ENCODE results near the gene UBE2N.
A peak's percentile ranks its signal among the peaks of the same experiment; 100 is the strongest.

The UBE2N gene

GRCh38 chr12:93460003-93460402 lies 18.3 kb upstream of the UBE2N start:
- in situ Hi-C loops (cut with HindIII; ENCODE audit: low pct_unique_long_range_greater_than_20kb, low sequenced_read_pairs): no loop called here
- no peak for DNase-seq (ENCODE audit: low read depth in 1 of 2, low spot score in 1 of 2)
- TF ChIP-seq JUND (IDR thresholded peaks at IDR 0.05; ENCODE audit: low read depth): no peak

GRCh38 chr12:93459097-93459496 lies 17.4 kb upstream of the UBE2N start:
- no peak for TF ChIP-seq JUND (IDR thresholded peaks at IDR 0.05; ENCODE audit: low read depth)

GRCh38 chr12:93456077-93456476 lies 14.3 kb upstream of the UBE2N start:
- TF ChIP-seq JUND (IDR thresholded peaks at IDR 0.05; ENCODE audit: low read depth): no peak
- in situ Hi-C loops (cut with HindIII; ENCODE audit: low pct_unique_long_range_greater_than_20kb, low sequenced_read_pairs): no loop called here
- DNase-seq (ENCODE audit: low read depth in 1 of 2, low spot score in 1 of 2): no peak

More at GRCh38 chr12:93459097-93459496, 17.4 kb upstream of the UBE2N start:
- in situ Hi-C loops (cut with HindIII; ENCODE audit: low pct_unique_long_range_greater_than_20kb, low sequenced_read_pairs): no loop called here
- no peak for DNase-seq (ENCODE audit: low read depth in 1 of 2, low spot score in 1 of 2)

GRCh38 chr12:93453633-93454032 lies 11.9 kb upstream of the UBE2N start:
- in situ Hi-C loops (cut with HindIII; ENCODE audit: low pct_unique_long_range_greater_than_20kb, low sequenced_read_pairs): no loop called here
- no peak for DNase-seq (ENCODE audit: low read depth in 1 of 2, low spot score in 1 of 2)
- TF ChIP-seq JUND (IDR thresholded peaks at IDR 0.05; ENCODE audit: low read depth): no peak

GRCh38 chr12:93451423-93452158 lies 9.8 kb upstream of the UBE2N start:
- in situ Hi-C loops (cut with HindIII; ENCODE audit: low pct_unique_long_range_greater_than_20kb, low sequenced_read_pairs): no loop called here
- no peak for TF ChIP-seq JUND (IDR thresholded peaks at IDR 0.05; ENCODE audit: low read depth)
- DNase-seq (ENCODE audit: low read depth in 1 of 2, low spot score in 1 of 2): no peak

GRCh38 chr12:93449277-93449676 lies 7.5 kb upstream of the UBE2N start:
- no peak for TF ChIP-seq JUND (IDR thresholded peaks at IDR 0.05; ENCODE audit: low read depth)
- no peak for DNase-seq (ENCODE audit: low read depth in 1 of 2, low spot score in 1 of 2)
- in situ Hi-C loops (cut with HindIII; ENCODE audit: low pct_unique_long_range_greater_than_20kb, low sequenced_read_pairs): no loop called here

- in situ Hi-C loops (cut with HindIII; ENCODE audit: low pct_unique_long_range_greater_than_20kb, low sequenced_read_pairs): no loop called here
- no peak for TF ChIP-seq JUND (IDR thresholded peaks at IDR 0.05; ENCODE audit: low read depth)
- DNase-seq (ENCODE audit: low read depth in 1 of 2, low spot score in 1 of 2): no peak
Observed at GRCh38 chr12:93448796-93449195, 7.0 kb upstream of the UBE2N start.

- no peak for DNase-seq (ENCODE audit: low read depth in 1 of 2, low spot score in 1 of 2)
- TF ChIP-seq JUND (IDR thresholded peaks at IDR 0.05; ENCODE audit: low read depth): no peak
- in situ Hi-C loops (cut with HindIII; ENCODE audit: low pct_unique_long_range_greater_than_20kb, low sequenced_read_pairs): no loop called here
Observed at GRCh38 chr12:93447555-93448290, 6.0 kb upstream of the UBE2N start.

- in situ Hi-C loops (cut with HindIII; ENCODE audit: low pct_unique_long_range_greater_than_20kb, low sequenced_read_pairs): no loop called here
- no peak for TF ChIP-seq JUND (IDR thresholded peaks at IDR 0.05; ENCODE audit: low read depth)
- no peak for DNase-seq (ENCODE audit: low read depth in 1 of 2, low spot score in 1 of 2)
Observed at GRCh38 chr12:93443576-93443975, 1.8 kb upstream of the UBE2N start.

- DNase-seq (ENCODE audit: low read depth in 1 of 2, low spot score in 1 of 2): peak in 1 of 2 experiments; percentile 24
- no peak for TF ChIP-seq JUND (IDR thresholded peaks at IDR 0.05; ENCODE audit: low read depth)
- in situ Hi-C loops (cut with HindIII; ENCODE audit: low pct_unique_long_range_greater_than_20kb, low sequenced_read_pairs): no loop called here
Observed at GRCh38 chr12:93442411-93443340, 929 bp upstream of the UBE2N start.

GRCh38 chr12:93441081-93441616 lies 598 bp downstream of the UBE2N start:
- in situ Hi-C loops (cut with HindIII; ENCODE audit: low pct_unique_long_range_greater_than_20kb, low sequenced_read_pairs): no loop called here
- DNase-seq (ENCODE audit: low read depth in 1 of 2, low spot score in 1 of 2): no peak
- no peak for TF ChIP-seq JUND (IDR thresholded peaks at IDR 0.05; ENCODE audit: low read depth)
